ENCODE measurements around the gene RNF39. TPM values are rescaled to one million over a fixed set of nuclear protein-coding genes. Genes with fewer than 3 reads are reported as not detected.

The RNF39 gene
- total RNA-seq, 1 experiment from 2014 or later, result not detected

DNA sequence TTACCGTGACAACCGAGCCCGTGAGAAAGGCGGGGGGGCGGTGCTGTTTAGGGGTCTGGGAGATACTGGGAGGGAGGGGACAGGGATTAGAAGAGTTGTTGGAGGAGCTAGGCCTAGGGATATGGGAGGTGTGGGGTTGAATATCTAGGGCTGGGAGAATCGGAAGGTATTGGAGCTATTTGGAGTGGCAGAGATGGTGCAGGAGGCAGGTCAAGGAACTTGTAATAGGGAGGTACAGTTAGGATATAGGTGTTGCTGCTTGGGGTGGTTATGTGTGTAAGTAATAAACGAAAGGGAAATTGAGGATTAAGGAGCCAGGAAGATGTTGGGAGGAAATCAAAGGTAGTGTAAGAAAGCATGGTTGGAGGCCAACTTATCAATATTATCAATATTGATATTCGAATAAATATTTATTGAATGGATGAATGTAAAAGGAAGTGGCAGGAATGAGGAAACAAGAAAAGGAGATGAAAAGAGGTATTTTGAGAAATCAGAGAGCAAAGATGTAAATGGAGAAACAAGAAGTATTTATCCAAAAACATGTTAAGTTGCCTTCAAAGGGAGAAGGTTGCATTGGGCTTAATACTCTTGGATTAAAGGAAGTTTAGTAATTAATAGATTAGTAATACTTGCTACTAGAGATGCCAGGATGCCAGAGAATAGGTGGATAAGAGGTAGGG is 8.0 kb downstream of the RNF39 start:
- no peak for DNase-seq (ENCODE audit: low read depth, low spot score)
- in situ Hi-C loops (cut with HindIII; ENCODE audit: low pct_unique_long_range_greater_than_20kb, low sequenced_read_pairs), result no loop called here

DNA sequence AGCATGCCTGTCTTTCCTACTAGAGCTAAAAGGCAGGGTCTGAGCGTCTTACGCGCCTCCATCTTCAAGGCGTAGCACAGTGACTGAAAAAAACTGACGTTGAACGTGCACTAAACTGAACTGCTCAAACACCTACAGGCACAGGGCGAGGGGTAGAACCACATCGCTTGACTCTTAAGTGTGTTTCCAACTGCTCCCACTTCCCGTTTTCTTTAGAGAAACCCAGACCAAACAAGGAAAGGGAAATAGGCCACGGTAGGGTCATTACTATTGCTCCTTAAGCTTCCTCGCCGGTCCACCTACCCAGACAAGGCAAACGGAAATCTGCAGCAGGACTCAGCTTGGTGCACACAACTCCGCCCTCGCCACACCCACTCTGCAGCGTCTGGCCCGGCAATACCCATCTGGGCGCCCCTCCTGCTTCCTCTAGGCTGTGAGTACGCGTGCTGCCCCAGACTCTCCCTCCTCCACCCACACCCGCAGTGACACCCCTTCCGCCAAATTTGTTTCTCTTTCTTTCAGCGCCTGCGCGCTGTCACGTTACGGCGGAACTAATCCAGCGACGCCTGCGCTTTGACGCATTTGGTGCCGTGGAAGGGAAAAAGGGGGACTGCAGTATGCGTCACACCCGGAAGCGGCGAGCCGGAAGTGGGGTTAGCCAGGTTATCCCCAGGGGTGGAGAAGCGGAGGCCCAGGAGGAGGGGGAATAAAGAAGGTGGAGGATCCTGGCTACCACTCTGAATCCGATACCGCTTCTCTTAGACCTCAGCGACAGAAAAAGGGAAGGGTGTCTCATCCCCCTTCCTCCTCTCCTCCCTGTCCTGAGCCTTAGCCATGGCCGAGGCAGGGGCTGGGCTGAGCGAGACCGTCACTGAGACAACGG is 8.8 kb downstream of the RNF39 start, which contains the start of gene PPP1R11:
TSS of gene PPP1R11 (plus strand) at position 622 of the 883 bp plus-strand sequence. CDS start at position 835, 213 bp downstream.
- peak; percentile 99 for DNase-seq (ENCODE audit: low read depth, low spot score)
- in situ Hi-C loops (cut with HindIII; ENCODE audit: low pct_unique_long_range_greater_than_20kb, low sequenced_read_pairs), result no loop called here

DNA sequence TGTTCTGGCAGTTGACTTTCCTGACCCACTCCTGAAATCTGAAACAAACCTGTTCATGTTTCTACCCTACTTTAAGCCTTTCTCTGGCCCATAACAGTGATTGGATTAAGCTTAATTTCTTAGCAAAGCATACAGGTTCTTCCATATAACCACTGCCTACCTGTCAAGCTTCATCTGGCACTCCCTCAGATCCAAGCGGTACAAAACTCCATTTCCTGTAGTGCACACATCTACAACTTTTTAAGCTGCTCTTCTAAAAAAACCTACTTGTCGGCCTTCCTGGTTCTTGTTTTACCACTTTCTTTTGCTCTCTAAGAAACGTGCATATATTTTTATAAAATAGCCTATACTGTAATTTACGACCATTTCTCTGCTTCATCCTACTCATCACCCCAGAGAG is 9.5 kb downstream of the RNF39 start:
- in situ Hi-C loops (cut with HindIII; ENCODE audit: low pct_unique_long_range_greater_than_20kb, low sequenced_read_pairs), result no loop called here
- DNase-seq (ENCODE audit: low read depth, low spot score), result no peak

DNA sequence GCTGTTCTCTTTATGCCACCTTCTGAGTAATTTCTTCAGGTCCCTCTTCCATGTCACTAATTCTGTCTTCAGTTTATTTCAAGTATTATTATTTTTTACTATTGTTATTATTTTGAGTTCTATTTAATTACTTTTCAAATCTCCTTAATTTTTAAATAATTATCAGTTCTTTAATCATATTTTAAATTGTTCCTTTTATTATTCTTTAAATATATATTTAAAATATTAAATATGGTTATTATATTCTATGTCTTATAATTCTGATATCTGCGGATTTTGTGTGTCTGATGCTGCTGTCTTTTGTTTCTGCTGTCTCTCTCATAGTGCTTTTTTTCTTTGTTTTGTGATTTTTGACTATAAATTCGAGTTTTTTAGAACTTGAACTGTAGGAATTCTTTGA is 12.3 kb downstream of the RNF39 start:
- in situ Hi-C loops (cut with HindIII; ENCODE audit: low pct_unique_long_range_greater_than_20kb, low sequenced_read_pairs), result no loop called here
- DNase-seq (ENCODE audit: low read depth, low spot score), result no peak

DNA sequence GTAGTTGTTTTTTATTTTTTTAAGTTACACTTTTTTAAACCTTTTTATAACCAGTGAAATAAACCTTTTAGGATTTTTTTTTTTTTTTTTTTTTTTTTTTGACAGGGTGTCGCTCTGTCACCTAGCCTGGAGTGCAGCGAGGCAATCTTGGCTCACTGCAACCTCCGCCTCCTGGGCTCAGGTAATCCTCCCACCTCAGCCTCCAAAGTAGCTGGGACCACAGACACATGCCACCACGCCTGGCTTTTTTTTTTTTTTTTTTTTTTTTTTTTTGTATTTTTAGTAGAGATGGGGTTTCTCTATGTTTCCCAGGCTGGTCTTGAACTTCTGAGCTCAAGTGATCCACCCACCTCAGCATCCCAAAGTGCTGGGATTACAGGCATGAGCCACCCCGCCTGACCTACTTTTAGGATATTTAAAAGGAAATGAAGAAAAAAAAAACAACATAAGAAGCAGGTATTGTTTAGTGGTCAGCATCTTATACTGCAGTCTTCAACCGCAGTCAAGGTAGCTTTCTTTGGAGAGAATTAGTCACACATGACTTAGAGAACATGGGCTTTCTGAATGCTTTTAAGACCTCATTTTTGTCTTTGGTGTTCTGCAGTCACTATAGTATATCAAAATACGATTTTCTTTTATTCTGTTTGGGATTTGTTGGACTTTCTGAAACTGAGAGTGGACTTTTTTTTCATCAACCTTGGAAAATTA is 12.9 kb downstream of the RNF39 start:
- in situ Hi-C loops (cut with HindIII; ENCODE audit: low pct_unique_long_range_greater_than_20kb, low sequenced_read_pairs), result no loop called here
- DNase-seq (ENCODE audit: low read depth, low spot score), result no peak

DNA sequence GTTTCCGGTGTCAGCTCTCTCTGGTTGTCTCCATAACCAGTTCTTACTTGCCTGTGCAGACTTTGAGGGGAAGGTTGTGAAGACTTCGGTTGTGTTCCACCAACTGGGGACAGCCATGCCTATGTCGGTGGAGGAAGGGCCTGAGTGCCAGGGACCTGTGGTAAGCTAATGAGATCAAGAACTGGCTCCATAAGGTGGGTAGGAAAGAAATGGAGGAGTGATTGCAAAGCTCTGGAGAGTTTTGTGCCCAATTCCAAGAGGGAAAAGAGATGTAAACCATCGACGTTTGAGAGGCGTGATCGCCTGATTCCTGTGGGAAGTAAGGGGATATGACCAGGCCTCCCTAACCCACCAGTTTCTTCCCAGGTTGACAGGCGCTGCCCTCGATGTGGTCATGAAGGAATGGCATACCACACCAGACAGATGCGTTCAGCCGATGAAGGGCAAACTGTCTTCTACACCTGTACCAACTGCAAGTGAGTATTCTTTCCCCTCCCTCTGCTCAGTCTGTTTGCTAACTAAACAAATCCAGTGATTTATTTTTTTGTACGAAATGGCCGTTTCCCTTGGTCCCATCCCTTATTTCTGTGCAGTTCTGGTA is 13.6 kb downstream of the RNF39 start:
- in situ Hi-C loops (cut with HindIII; ENCODE audit: low pct_unique_long_range_greater_than_20kb, low sequenced_read_pairs), result no loop called here
- DNase-seq (ENCODE audit: low read depth, low spot score), result peak; percentile 22

DNA sequence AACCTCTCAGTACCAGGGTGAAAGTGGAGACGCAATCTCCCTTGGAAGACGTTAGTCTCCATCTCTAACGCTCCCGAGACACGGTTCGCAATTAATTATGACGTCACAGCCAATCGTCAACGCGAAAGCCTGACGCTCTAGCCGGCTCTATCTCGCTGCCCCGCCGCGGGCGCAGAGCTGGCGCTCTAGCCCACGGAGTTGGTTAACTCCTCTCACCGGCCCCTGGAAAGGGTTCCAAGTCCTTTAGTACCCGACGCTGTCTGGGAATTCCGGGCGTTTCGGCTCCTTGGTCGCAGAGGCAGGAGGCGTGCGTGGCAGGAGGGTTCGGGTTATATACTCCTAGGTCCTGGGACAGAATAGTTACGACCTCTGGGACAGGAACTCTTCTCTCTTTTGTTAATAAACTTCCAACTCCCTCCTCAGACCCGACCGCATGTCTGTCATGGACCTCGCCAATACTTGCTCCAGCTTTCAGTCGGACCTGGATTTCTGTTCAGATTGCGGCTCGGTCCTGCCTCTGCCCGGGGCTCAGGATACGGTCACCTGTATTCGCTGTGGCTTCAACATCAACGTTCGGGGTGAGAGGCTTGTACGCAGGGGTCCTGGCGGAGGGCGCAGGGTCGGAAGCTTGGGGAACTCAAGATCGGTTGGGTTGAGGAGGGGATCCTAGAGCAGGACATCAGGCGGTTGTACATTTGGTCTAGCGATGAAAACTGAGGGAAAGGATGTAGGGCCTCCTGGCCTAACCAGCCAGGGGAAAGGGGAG is 14.3 kb downstream of the RNF39 start, which contains the start of gene POLR1H:
TSS of gene POLR1H (plus strand) at position 174 of the 766 bp plus-strand sequence. CDS start at position 434, 260 bp downstream.
- DNase-seq (ENCODE audit: low read depth, low spot score), result peak; percentile 96
- in situ Hi-C loops (cut with HindIII; ENCODE audit: low pct_unique_long_range_greater_than_20kb, low sequenced_read_pairs), result no loop called here

DNA sequence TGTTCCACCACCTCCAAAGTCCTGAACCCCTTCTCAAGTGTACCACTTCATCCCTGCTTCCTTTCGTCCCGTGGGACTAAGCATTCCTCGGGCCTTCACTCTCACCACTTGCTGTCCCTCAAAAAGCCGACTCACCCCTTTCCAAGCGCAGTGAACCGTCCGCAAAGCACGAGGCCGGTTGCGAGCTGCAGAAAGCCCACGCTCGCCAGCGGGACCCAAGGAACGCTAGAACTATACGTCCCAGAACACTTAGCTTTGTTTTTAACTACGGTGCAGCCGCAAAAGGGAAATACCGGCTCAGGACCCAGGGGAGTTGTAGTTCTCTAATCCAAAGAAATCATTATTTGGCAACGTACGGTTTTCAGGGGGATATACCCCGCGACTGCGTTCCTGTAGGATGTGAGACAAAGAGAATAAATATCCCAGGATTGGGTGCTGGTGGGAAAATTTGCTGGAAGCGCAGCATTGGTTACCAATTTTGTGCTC is 14.9 kb downstream of the RNF39 start:
- DNase-seq (ENCODE audit: low read depth, low spot score), result no peak
- in situ Hi-C loops (cut with HindIII; ENCODE audit: low pct_unique_long_range_greater_than_20kb, low sequenced_read_pairs), result no loop called here

DNA sequence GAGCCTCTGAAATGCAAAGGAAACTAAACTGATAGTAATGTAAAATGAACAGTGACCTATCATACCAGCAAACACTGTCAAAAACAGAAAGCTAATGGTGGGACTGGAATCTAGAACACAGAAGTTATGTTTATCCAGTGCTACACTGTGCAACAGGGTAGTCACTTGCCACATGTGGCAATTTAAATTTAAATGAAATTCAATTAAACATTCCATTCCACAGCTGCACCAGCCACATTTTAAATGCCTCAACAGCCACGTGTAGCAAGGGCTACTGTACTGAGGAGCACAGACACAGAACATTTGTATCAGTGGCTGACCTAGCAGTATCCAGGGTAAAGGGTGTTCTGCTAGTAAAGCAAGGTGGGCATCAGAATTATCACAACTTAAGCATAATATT is 20.1 kb downstream of the RNF39 start:
- no peak for DNase-seq (ENCODE audit: low read depth, low spot score)
- in situ Hi-C loops (cut with HindIII; ENCODE audit: low pct_unique_long_range_greater_than_20kb, low sequenced_read_pairs), result no loop called here

DNA sequence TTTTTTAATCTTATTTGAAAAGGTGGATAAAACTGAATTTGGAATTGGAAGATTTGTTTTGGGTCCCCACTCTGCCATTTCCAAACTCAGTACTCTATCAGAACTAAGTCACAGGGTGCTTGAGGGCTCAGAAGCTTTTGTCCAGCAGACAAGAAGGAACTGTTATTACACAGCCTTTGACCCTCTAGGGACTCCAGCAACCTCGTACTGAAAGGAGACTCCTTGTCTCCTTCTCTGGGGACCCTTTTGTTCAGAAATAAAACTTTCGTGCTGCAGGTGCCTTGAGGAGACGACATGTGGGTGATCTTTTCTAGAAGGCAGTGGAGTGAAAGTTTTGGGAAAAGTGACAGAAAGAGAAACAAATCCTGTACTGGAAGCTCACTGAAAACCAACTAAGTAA is 21.9 kb downstream of the RNF39 start:
- in situ Hi-C loops (cut with HindIII; ENCODE audit: low pct_unique_long_range_greater_than_20kb, low sequenced_read_pairs), result no loop called here
- DNase-seq (ENCODE audit: low read depth, low spot score), result peak; percentile 62

DNA sequence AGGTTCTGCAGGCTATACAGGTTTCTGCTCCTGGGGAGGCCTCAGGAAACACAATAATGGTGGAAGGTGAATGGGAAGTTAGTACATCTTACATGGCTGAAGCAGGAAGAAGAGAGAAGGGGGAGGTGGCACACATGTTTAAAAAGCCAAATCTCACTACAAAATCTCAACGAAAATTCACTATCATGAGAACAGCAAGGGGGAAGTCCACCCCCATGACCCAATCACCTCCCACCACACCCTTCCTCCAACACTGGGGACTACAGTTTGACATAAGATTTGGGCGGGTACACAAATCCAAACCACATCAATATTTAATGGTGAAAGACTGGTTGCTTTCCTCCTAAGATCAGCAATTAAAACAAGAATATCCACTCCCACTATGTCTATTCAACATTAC is 28.3 kb downstream of the RNF39 start:
- DNase-seq (ENCODE audit: low read depth, low spot score), result no peak
- in situ Hi-C loops (cut with HindIII; ENCODE audit: low pct_unique_long_range_greater_than_20kb, low sequenced_read_pairs), result no loop called here

DNA sequence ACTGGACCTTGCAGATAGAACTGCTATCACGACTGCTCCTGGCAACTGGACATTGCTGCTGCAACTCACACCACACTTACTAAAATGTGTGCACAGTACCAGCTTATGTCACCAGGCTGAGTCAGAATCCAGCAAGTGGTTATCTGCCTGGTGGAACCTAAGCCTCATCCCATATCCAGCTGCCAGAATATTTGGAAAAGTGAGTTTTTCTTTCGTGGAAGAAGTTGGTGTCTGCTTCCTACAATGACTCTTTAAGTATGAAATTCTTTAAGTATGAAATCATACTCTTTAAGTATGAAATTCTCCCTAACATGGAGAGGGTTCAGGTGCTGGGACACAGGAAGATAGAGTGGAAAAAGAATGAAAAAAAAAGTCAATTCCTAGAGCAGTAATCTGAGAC is 30.9 kb downstream of the RNF39 start:
- in situ Hi-C loops (cut with HindIII; ENCODE audit: low pct_unique_long_range_greater_than_20kb, low sequenced_read_pairs), result no loop called here
- DNase-seq (ENCODE audit: low read depth, low spot score), result no peak

DNA sequence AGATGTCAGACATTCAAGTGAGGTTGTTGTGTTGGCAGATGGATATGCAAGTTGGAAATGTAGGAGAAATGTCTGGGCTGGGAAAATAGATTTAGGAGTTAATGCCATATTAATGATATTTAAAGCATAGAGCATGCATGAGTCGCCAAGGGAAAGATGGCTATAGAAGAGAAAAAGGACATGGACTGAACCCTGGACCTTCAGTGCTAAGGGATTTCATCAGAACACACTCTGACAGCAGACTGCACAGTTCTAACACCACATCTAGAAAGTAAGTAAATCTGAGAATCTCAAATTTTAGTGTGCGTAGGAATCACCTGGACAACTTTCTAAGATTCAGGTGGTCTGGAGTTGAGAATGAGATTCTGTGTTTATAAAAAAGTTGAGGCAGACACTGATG is 31.8 kb downstream of the RNF39 start:
- in situ Hi-C loops (cut with HindIII; ENCODE audit: low pct_unique_long_range_greater_than_20kb, low sequenced_read_pairs), result no loop called here
- no peak for DNase-seq (ENCODE audit: low read depth, low spot score)

DNA sequence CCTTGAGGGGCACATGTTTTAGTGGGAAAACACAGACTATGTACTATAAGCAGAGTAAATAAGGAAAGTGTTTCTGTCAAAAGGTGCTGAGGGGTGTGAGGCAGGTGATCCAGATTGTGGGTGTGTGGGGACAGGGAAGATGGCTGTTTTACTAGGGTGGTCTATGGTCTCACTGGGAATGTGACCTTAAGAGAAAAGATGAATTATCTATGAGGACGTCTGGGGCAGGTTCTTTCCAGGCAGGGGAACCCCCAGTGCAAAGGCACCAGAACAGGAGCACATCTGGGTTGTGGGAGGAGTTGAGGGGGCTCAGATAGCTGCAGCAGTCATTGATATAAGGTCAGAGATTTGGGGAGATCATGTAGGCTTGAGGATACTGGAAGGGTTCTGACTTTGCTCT is 32.7 kb downstream of the RNF39 start:
- DNase-seq (ENCODE audit: low read depth, low spot score), result no peak
- in situ Hi-C loops (cut with HindIII; ENCODE audit: low pct_unique_long_range_greater_than_20kb, low sequenced_read_pairs), result no loop called here

DNA sequence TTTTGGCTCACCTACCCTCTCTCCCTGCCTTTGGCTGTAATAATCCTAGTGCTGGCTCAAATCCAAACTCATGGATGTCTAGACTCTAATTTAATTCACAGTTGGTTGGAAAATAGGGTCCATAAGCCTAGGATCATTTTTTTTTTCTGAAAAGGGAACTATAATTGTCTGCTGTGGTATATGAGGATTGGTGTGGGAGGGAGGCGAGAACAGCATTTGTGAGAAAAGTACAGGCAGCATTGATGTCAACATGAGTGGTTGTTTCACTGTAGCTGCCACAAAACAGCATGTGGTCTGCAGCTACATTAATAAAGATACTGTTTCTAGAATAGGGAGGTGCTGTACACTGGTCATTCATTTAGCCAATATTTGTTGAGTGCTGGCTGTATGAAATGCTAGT is 33.1 kb downstream of the RNF39 start:
- in situ Hi-C loops (cut with HindIII; ENCODE audit: low pct_unique_long_range_greater_than_20kb, low sequenced_read_pairs), result no loop called here
- no peak for DNase-seq (ENCODE audit: low read depth, low spot score)

DNA sequence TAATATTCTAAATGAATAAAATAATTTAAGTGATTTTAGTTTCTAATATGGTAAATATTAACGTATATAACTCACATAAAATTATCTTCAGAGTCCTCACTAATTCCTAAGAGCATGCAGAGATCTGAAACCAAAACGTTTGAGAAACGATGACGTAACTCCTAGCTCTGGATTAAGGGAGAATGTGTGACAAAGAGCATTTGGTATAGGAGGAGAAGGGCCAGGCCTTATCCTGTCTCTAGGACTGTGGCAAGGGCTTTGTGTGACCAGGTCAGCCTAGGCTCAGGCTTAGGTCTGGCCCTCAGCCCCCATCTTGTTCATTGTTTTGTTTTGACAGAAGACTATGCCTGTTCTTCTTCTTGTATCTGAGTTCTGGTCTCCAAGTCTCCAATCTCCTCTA is 33.7 kb downstream of the RNF39 start:
- in situ Hi-C loops (cut with HindIII; ENCODE audit: low pct_unique_long_range_greater_than_20kb, low sequenced_read_pairs), result no loop called here
- DNase-seq (ENCODE audit: low read depth, low spot score), result no peak

DNA sequence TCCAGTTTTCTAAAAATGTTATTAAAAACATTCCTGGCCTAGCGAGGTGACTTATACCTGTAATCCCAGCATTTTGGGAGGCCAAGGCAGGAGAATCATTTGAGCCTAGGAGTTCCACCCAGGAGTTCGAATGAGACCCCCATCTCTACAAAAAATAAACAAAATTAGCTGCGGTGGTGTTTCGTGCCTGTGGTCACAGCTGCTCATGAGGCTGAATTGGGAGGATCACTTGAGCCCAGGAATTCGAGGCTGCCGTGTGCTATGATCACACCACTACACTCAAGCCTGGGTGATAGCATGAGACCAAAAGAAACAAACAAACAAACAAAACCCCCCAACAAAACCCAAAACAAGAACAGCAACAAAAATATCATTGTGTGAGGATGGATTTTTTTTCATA is 34.3 kb downstream of the RNF39 start:
- DNase-seq (ENCODE audit: low read depth, low spot score), result no peak
- in situ Hi-C loops (cut with HindIII; ENCODE audit: low pct_unique_long_range_greater_than_20kb, low sequenced_read_pairs), result no loop called here

Measured in SK-MEL-5 (cell line).